Neural cell (in vitro differentiated cells): ENCODE data around the gene PLXDC2.

Source experiments
- CTCF ChIP-seq: fragments of 450-650 bp; IDR thresholded peaks from 2 replicates; pipeline ENCODE4 v1.5.1; 2014; ENCODE audit warnings: antibody characterized with exemption, mild to moderate bottlenecking, moderate library complexity; ENCODE audit not compliant: poor library complexity, severe bottlenecking
- EP300 ChIP-seq: fragments of 450-650 bp; conservative IDR thresholded peaks from 2 replicates; pipeline ENCODE4 v1.6.1; 2014; ENCODE audit warnings: antibody characterized with exemption, mild to moderate bottlenecking, moderate library complexity; ENCODE audit not compliant: poor library complexity, severe bottlenecking
- EZH2 ChIP-seq: fragments of 200-600, 300-800 bp; shearing (Covaris generic), sonication (generic); IDR thresholded peaks from 2 replicates; pipeline ENCODE4 v1.6.1; 2014; ENCODE audit warnings: antibody characterized with exemption, low read length, borderline replicate concordance, mild to moderate bottlenecking; ENCODE audit not compliant: insufficient read depth, poor library complexity, severe bottlenecking
- MXI1 ChIP-seq: fragments of 450-650 bp; conservative IDR thresholded peaks from 2 replicates; pipeline ENCODE4 v1.6.1; 2014; ENCODE audit warnings: antibody characterized with exemption, mild to moderate bottlenecking; ENCODE audit not compliant: poor library complexity, severe bottlenecking
- POLR2AphosphoS5 ChIP-seq: IDR thresholded peaks from 2 replicates; pipeline ENCODE4 v1.6.1; 2012
- RAD21 ChIP-seq: fragments of 450-650 bp; conservative IDR thresholded peaks from 2 replicates; pipeline ENCODE4 v1.6.1; 2014; ENCODE audit warnings: antibody characterized with exemption, mild to moderate bottlenecking, moderate library complexity
- SMC3 ChIP-seq: fragments of 450-650 bp; conservative IDR thresholded peaks from 2 replicates; pipeline ENCODE4 v1.6.1; 2014; ENCODE audit warnings: antibody characterized with exemption, mild to moderate bottlenecking, moderate library complexity; ENCODE audit not compliant: poor library complexity
- TAF1 ChIP-seq: IDR thresholded peaks from 2 replicates; pipeline ENCODE4 v1.6.1; 2012; ENCODE audit warnings: low read depth

GRCh38 chr10:19888061-19888660, 71.9 kb downstream of the PLXDC2 start:
- no peak for TF ChIP-seq CTCF
- no peak for TF ChIP-seq SMC3
- no peak for TF ChIP-seq POLR2AphosphoS5
- no peak for TF ChIP-seq RAD21
- TF ChIP-seq TAF1: no peak
- TF ChIP-seq EP300: no peak
- TF ChIP-seq EZH2: no peak
- no peak for TF ChIP-seq MXI1
